ENCODE data around the gene ATF4. TPM values are rescaled to one million over a fixed set of nuclear protein-coding genes. Genes with fewer than 3 reads are reported as not detected.

The ATF4 gene
- total and polyA plus RNA-seq, 2 of the 8 experiments (the other 6 are each of a cell fraction or from before 2014, with no cell fraction given) = 553 to 704 TPM

DNA sequence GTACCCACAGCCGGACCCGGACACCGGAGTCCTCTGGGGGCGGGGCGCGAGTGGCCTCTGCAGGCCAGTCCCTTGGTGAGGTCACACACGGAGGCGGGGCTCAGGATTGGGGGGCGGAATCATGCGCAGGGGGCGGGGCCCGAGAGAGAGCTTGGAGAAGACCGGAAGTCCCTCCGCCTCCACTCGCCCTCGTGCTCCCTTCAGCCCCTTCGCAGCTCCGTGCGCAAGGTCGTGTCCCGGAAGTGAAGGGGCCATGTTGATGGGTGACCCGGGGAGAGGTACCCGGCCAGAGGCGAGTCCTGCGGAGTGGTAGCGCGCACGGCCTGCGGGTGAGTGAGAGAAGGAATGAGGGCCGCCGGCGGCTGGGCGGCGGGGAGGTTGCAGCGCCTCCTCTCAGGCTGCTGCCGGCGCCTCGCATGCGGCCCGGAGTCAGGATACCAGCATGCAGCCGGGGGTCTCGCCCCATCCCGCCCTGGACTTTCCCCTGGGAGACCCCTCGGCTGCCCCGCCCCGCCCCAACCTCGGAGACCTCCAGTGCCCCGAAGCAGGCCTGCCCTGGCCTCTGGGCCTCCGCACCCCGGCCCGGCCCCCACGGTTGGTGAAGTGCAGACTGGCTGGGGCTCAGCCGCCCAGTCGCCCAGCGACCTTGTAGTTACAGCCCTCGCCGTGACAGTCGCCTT is 18.1 kb upstream of the ATF4 start, which contains the start of gene MIEF1 (continued):
- TF ChIP-seq, protein P1, sequence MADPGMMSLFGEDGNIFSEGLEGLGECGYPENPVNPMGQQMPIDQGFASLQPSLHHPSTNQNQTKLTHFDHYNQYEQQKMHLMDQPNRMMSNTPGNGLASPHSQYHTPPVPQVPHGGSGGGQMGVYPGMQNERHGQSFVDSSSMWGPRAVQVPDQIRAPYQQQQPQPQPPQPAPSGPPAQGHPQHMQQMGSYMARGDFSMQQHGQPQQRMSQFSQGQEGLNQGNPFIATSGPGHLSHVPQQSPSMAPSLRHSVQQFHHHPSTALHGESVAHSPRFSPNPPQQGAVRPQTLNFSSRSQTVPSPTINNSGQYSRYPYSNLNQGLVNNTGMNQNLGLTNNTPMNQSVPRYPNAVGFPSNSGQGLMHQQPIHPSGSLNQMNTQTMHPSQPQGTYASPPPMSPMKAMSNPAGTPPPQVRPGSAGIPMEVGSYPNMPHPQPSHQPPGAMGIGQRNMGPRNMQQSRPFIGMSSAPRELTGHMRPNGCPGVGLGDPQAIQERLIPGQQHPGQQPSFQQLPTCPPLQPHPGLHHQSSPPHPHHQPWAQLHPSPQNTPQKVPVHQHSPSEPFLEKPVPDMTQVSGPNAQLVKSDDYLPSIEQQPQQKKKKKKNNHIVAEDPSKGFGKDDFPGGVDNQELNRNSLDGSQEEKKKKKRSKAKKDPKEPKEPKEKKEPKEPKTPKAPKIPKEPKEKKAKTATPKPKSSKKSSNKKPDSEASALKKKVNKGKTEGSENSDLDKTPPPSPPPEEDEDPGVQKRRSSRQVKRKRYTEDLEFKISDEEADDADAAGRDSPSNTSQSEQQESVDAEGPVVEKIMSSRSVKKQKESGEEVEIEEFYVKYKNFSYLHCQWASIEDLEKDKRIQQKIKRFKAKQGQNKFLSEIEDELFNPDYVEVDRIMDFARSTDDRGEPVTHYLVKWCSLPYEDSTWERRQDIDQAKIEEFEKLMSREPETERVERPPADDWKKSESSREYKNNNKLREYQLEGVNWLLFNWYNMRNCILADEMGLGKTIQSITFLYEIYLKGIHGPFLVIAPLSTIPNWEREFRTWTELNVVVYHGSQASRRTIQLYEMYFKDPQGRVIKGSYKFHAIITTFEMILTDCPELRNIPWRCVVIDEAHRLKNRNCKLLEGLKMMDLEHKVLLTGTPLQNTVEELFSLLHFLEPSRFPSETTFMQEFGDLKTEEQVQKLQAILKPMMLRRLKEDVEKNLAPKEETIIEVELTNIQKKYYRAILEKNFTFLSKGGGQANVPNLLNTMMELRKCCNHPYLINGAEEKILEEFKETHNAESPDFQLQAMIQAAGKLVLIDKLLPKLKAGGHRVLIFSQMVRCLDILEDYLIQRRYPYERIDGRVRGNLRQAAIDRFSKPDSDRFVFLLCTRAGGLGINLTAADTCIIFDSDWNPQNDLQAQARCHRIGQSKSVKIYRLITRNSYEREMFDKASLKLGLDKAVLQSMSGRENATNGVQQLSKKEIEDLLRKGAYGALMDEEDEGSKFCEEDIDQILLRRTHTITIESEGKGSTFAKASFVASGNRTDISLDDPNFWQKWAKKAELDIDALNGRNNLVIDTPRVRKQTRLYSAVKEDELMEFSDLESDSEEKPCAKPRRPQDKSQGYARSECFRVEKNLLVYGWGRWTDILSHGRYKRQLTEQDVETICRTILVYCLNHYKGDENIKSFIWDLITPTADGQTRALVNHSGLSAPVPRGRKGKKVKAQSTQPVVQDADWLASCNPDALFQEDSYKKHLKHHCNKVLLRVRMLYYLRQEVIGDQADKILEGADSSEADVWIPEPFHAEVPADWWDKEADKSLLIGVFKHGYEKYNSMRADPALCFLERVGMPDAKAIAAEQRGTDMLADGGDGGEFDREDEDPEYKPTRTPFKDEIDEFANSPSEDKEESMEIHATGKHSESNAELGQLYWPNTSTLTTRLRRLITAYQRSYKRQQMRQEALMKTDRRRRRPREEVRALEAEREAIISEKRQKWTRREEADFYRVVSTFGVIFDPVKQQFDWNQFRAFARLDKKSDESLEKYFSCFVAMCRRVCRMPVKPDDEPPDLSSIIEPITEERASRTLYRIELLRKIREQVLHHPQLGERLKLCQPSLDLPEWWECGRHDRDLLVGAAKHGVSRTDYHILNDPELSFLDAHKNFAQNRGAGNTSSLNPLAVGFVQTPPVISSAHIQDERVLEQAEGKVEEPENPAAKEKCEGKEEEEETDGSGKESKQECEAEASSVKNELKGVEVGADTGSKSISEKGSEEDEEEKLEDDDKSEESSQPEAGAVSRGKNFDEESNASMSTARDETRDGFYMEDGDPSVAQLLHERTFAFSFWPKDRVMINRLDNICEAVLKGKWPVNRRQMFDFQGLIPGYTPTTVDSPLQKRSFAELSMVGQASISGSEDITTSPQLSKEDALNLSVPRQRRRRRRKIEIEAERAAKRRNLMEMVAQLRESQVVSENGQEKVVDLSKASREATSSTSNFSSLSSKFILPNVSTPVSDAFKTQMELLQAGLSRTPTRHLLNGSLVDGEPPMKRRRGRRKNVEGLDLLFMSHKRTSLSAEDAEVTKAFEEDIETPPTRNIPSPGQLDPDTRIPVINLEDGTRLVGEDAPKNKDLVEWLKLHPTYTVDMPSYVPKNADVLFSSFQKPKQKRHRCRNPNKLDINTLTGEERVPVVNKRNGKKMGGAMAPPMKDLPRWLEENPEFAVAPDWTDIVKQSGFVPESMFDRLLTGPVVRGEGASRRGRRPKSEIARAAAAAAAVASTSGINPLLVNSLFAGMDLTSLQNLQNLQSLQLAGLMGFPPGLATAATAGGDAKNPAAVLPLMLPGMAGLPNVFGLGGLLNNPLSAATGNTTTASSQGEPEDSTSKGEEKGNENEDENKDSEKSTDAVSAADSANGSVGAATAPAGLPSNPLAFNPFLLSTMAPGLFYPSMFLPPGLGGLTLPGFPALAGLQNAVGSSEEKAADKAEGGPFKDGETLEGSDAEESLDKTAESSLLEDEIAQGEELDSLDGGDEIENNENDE (IDR thresholded peaks at IDR 0.05; ENCODE audit: insufficient replicate concordance, low read length) = no peak
- peak; percentile 65 for TF ChIP-seq NANOG (IDR thresholded peaks at IDR 0.05; ENCODE audit: insufficient read depth, low read depth, low read length, poor library complexity, severe bottlenecking)
- TF ChIP-seq CEBPB (IDR thresholded peaks at IDR 0.05; ENCODE audit: low read depth, low read length) = no peak
- TF ChIP-seq SUZ12 (IDR thresholded peaks at IDR 0.05; ENCODE audit: low read length) = no peak
- TF ChIP-seq HDAC6 (IDR thresholded peaks at IDR 0.05; ENCODE audit: low read depth, low read length) = no peak
- no peak for TF ChIP-seq RFX5 (IDR thresholded peaks at IDR 0.05; ENCODE audit: borderline replicate concordance, low read depth, low read length)
- TF ChIP-seq SAP30 (IDR thresholded peaks at IDR 0.05; ENCODE audit: insufficient read depth, insufficient replicate concordance, low read length) = no peak
- TF ChIP-seq CHD2 (IDR thresholded peaks at IDR 0.05; ENCODE audit: low read length) = no peak
- no peak for TF ChIP-seq FOSL1 (IDR thresholded peaks at IDR 0.05; ENCODE audit: insufficient read depth, low read depth, low read length)
- TF ChIP-seq CREB1 (IDR thresholded peaks at IDR 0.05) = peak; percentile 54; the same call in 1 of the 2 replicates
- TF ChIP-seq POLR2A (IDR thresholded peaks at IDR 0.05; ENCODE audit: control extremely low read depth in 1 of 2, low read depth in 2 of 2, low read length in 2 of 2) = peak in 1 of 2 experiments; percentile 78; a peak in 2 of 3 replicates

Data from H1 (cell line).